Stimulated activated CD4-positive, alpha-beta T cell treated with anti-CD3 and anti-CD28 coated beads, Interleukin-12 subunit alpha, Interleukin-12 subunit beta, amount 100 ng/mL, for 4 hours (primary cell): ENCODE data around the gene RELCH.
A peak's percentile ranks its signal among the peaks of the same experiment; 100 is the strongest.

Experiments used
- DNase-seq: peaks from one replicate; pipeline ENCODE4 v3.0.0-alpha.2; 2020

The RELCH gene

GRCh38 chr18:62196980-62197379, 9.9 kb downstream of the RELCH start:
- DNase-seq = no peak

GRCh38 chr18:62198259-62198658, 11.2 kb downstream of the RELCH start:
- no peak for DNase-seq

- no peak for DNase-seq
Observed at GRCh38 chr18:62199629-62200028, 12.6 kb downstream of the RELCH start.

GRCh38 chr18:62200121-62200914, 13.3 kb downstream of the RELCH start:
- DNase-seq = no peak

- DNase-seq = no peak
Observed at GRCh38 chr18:62201870-62202269, 14.8 kb downstream of the RELCH start.

GRCh38 chr18:62205824-62206223, 18.8 kb downstream of the RELCH start:
- no peak for DNase-seq

GRCh38 chr18:62206593-62206992, 19.5 kb downstream of the RELCH start:
- no peak for DNase-seq

GRCh38 chr18:62209046-62209445, 22.0 kb downstream of the RELCH start:
- no peak for DNase-seq

- no peak for DNase-seq
Observed at GRCh38 chr18:62210138-62210537, 23.1 kb downstream of the RELCH start.

GRCh38 chr18:62211325-62211828, 24.3 kb downstream of the RELCH start:
- no peak for DNase-seq

GRCh38 chr18:62214790-62215189, 27.7 kb downstream of the RELCH start:
- no peak for DNase-seq

- no peak for DNase-seq
Observed at GRCh38 chr18:62224229-62224628, 37.2 kb downstream of the RELCH start.

- no peak for DNase-seq
Observed at GRCh38 chr18:62226047-62226446, 39.0 kb downstream of the RELCH start.

- DNase-seq = no peak
Observed at GRCh38 chr18:62236252-62236651, 49.2 kb downstream of the RELCH start.

- no peak for DNase-seq
Observed at GRCh38 chr18:62239475-62239874, 52.4 kb downstream of the RELCH start.

- no peak for DNase-seq
Observed at GRCh38 chr18:62242955-62243354, 55.9 kb downstream of the RELCH start.

- no peak for DNase-seq
Observed at GRCh38 chr18:62245177-62245576, 58.1 kb downstream of the RELCH start.

- DNase-seq = no peak
Observed at GRCh38 chr18:62245699-62246098, 58.6 kb downstream of the RELCH start.

GRCh38 chr18:62248313-62248712, 61.3 kb downstream of the RELCH start:
- DNase-seq = no peak

- peak; percentile 59 for DNase-seq
Observed at GRCh38 chr18:62249478-62250097, 62.5 kb downstream of the RELCH start.

- no peak for DNase-seq
Observed at GRCh38 chr18:62250475-62250874, 63.4 kb downstream of the RELCH start.

- DNase-seq = no peak
Observed at GRCh38 chr18:62258093-62258492, 71.0 kb downstream of the RELCH start.

GRCh38 chr18:62258616-62259015, 71.6 kb downstream of the RELCH start:
- DNase-seq = no peak

GRCh38 chr18:62262061-62262460, 75.0 kb downstream of the RELCH start:
- DNase-seq = no peak
